GM18526 (cell line): ENCODE data around the gene PCDH15.

ENCODE experiments used
- POLR2A ChIP-seq: IDR thresholded peaks from 3 replicates; pipeline ENCODE4 v1.6.1; 2011; ENCODE audit not compliant: insufficient read length; ENCODE audit errors: extremely low read depth

Gene PCDH15

GRCh38 chr10:53886325-53887300 lies 914.4 kb downstream of the PCDH15 start:
- no peak for TF ChIP-seq POLR2A

DNA sequence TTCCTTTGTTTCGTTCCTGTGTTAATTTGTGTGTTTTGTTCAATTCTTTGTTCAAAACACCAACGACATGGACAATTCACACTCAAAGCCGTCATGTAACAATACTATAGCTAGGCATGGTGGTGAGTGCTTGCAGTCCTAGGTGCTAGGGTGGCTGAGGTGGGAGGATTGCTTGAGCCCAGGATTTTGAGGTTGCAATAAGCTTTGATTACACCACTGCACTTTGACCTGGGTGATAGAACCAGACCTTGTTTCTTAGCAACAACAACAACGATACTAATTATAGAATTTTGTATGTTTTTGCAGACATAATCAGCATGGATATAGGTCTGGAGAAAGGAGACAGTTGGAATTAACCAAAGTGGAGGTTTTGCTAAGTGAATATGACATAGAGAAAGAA lies 936.2 kb downstream of the PCDH15 start:
- no peak for TF ChIP-seq POLR2A

- no peak for TF ChIP-seq POLR2A
These were observed 948.4 kb downstream of the PCDH15 start for GRCh38 chr10:53852450-53853175.

- TF ChIP-seq POLR2A: no peak
These were observed 954.2 kb downstream of the PCDH15 start for GRCh38 chr10:53846809-53847208.

GRCh38 chr10:53843736-53844362 lies 957.2 kb downstream of the PCDH15 start:
- TF ChIP-seq POLR2A: no peak

- no peak for TF ChIP-seq POLR2A
These were observed 959.4 kb downstream of the PCDH15 start for GRCh38 chr10:53841483-53842145.

DNA sequence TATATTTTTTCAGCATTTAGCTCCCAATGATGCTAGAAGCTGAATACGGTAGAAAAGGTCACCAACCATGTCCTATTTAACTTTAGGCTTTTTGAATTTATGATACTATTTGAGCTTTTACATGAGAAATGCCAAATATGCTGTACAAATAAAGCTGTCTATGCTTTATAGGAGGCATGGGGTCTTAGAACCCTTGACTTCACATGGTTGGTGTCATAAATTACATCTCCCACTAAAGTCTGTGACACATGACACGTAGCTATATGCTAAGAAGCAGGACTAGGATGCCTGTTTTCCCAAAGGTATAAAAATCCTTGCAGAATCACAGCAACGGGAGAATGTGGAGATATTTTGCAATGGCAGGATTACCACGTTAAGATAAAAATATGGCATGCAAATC lies 960.4 kb downstream of the PCDH15 start:
- no peak for TF ChIP-seq POLR2A

DNA sequence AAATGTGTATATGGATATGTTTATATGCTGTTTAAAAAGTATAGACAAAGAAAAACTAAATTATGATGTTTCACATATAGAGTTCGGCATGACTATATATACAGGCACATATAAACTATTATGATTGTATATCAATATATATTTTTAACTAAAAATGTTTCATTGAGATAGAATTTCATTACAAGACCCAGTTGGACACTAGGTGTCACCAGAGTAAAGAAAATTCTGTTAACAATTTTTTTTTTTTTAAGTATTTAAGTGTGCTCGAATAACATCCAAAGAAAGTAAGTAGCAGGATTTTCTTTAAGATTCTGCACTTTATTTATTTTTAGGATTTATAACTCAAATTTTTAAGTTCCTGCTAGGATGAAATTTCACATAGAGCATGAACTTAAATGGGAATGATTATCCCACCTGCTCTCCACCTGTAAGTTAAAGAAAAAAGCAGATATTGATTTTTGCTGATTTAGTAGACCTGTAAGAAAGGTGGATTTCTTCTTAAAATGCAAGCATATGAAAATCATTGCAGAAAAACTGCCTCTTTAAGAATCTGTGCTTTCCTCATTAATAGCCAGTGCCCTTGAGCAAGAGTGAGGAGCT lies 961.5 kb downstream of the PCDH15 start:
- no peak for TF ChIP-seq POLR2A

DNA sequence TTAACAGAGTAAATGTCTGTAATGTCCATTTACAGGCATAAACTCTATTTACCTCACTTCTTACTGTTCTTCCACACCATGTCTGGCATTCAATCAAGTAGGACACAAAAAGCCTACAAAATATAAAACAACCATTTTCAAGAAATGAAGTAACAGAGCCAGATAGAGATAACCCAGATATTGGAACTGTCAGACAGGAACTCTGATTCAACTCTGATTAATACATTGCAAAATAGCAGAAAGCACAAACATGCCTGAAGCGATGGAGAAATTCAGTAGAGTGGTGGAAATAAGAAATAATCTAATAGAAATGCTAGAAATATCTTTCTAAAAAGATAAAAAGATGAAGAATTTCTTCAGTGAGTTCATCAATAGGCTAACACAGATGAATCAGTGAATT lies 964.4 kb downstream of the PCDH15 start:
- no peak for TF ChIP-seq POLR2A

- TF ChIP-seq POLR2A: no peak
These were observed 967.1 kb downstream of the PCDH15 start for GRCh38 chr10:53833908-53834307.

- no peak for TF ChIP-seq POLR2A
These were observed 973.8 kb downstream of the PCDH15 start for GRCh38 chr10:53827261-53827660.

GRCh38 chr10:53808677-53809372 lies 992.2 kb downstream of the PCDH15 start:
- no peak for TF ChIP-seq POLR2A

- TF ChIP-seq POLR2A: no peak
These were observed 1014.7 kb downstream of the PCDH15 start for GRCh38 chr10:53786236-53786900.

- no peak for TF ChIP-seq POLR2A
These were observed 1029.3 kb downstream of the PCDH15 start for GRCh38 chr10:53771701-53772100.
